ENCODE data around the gene ZNF175. TPM values are rescaled to one million over a fixed set of nuclear protein-coding genes. Genes with fewer than 3 reads are reported as not detected.

The ZNF175 gene
- total RNA-seq, 1 experiment from 2014 or later, result 9.3 TPM

DNA sequence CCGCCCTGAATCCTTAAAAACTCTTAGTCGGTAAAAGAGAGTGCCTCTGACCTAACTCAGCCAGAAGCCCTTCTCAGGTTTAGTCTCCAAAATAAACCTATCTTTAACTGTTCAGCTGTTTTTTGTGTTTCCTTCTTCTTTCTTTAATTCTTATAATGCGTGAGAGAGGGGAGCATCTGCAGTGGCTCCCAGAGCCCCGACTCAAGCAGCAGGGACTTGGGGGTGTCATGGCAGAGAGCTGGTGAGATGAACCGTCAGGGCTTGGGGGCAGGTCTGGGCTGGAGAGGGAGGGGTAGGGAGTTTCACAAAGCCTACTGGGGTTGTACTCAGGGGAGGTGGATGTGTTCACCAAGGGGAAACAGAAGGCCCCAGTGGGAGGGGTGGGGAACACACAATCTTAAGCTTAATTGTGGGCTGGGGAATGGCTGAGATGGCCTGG, 22.9 kb upstream of the ZNF175 start:
- DNase-seq (ENCODE audit: low read depth, low spot score) (no peak), ATAC-seq (no peak)
- TF ChIP-seq SIN3A (IDR thresholded peaks at IDR 0.05; ENCODE audit: low read depth) (no peak), ZNF274 (IDR thresholded peaks at IDR 0.05; ENCODE audit: low read depth, low read length) (no peak), CEBPB (IDR thresholded peaks at IDR 0.05; ENCODE audit: low read depth) (no peak), RAD21 (IDR thresholded peaks at IDR 0.05; ENCODE audit: low read depth) (no peak), ZFX (IDR thresholded peaks at IDR 0.05) (no peak), CTCF (IDR thresholded peaks at IDR 0.05 in 2 of 3, conservative IDR thresholded peaks at IDR 0.05 in 1 of 3; ENCODE audit: borderline replicate concordance in 1 of 3, insufficient read depth in 1 of 3, low read depth in 2 of 3, low read length in 2 of 3) (no peak), JUND (IDR thresholded peaks at IDR 0.05) (no peak), EZH2phosphoT487 (IDR thresholded peaks at IDR 0.05; ENCODE audit: borderline replicate concordance) (no peak), EZH2 (IDR thresholded peaks at IDR 0.05) (no peak), REST (IDR thresholded peaks at IDR 0.05; ENCODE audit: low read depth) (no peak), EGR1 (IDR thresholded peaks at IDR 0.05; ENCODE audit: low read depth) (no peak), SP1 (IDR thresholded peaks at IDR 0.05; ENCODE audit: low read depth) (no peak), ELF1 (IDR thresholded peaks at IDR 0.05; ENCODE audit: borderline replicate concordance, low read depth) (no peak), YY1 (IDR thresholded peaks at IDR 0.05; ENCODE audit: extremely low read depth, insufficient replicate concordance, low read depth, low read length) (no peak), FOSL1 (IDR thresholded peaks at IDR 0.05; ENCODE audit: low read depth) (no peak), ATF3 (IDR thresholded peaks at IDR 0.05) (no peak), CBX3 (IDR thresholded peaks at IDR 0.05; ENCODE audit: low read depth) (no peak)
- Histone ChIP-seq H3K79me2 (ENCODE audit: insufficient read depth, low read length) (no peaks in the 10 kb centered on the region), H3K9me2 (ENCODE audit: insufficient read depth) (no peaks in the 10 kb centered on the region), H3K27ac (ENCODE audit: low read depth, low read length) (no peak overlapping the region), H3K4me1 (ENCODE audit: control insufficient read depth in 1 of 2, insufficient read depth in 2 of 2, low read length in 2 of 2) (no peaks in the 10 kb centered on the region), H3K4me2 (ENCODE audit: low read length) (no peak overlapping the region), H3K9me3 (ENCODE audit: control insufficient read depth in 1 of 2, insufficient read depth in 1 of 2, low read depth in 1 of 2, low read length in 2 of 2) (no peaks in the 10 kb centered on the region), H4K20me1 (ENCODE audit: insufficient read depth) (no peaks in the 10 kb centered on the region), H3K27me3 (ENCODE audit: insufficient read depth, low read length) (peaks cover 56% of the 10 kb centered on the region), H3K9ac (ENCODE audit: low read length) (no peak overlapping the region), H3K36me3 (ENCODE audit: control insufficient read depth in 1 of 2, insufficient read depth in 2 of 2, low read length in 2 of 2) (no peaks in the 10 kb centered on the region), H3K4me3 (replicated peaks in 1 of 2; ENCODE audit: low read depth in 1 of 2, low read length in 2 of 2) (no peak overlapping the region), H2AFZ (ENCODE audit: low read depth, low read length, poor library complexity, severe bottlenecking) (no peak overlapping the region)
- BruUV-seq (replicated peaks), result no TSS peak
- ChIA-PET RAD21 (ENCODE audit: low non-redundant PET in 1 of 2, low total read pairs in 2 of 2, uncharacterized antibody in 2 of 2, unreplicated experiment in 2 of 2) (no interaction called here), POLR2A (no interaction called here), CTCF (no interaction called here)
- intact Hi-C loops (cut with micrococcal nuclease), result no loop called here

Data from HCT116 (cell line).